ENCODE measurements around the gene KIF2A.
"Not testable (repeated sequence)": the region's sequence is repeated elsewhere in the genome, so short reads cannot be mapped to it uniquely, and the experiment has no call there.

KIF2A gene

GRCh38 chr5:62288118-62288517, 17.9 kb upstream of the KIF2A start:
- Histone ChIP-seq H3K9me3 (replicated peaks; ENCODE audit: insufficient read depth, low read length) (no peaks in the 10 kb centered on the region), H3F3A (ENCODE audit: insufficient read depth, low read length) (no peaks in the 10 kb centered on the region), H3K9ac (ENCODE audit: low read length) (no peak overlapping the region), H3K36me3 (replicated peaks; ENCODE audit: insufficient read depth, low read length) (no peaks in the 10 kb centered on the region), H3K9me2 (replicated peaks; ENCODE audit: insufficient read depth, low read length) (no peaks in the 10 kb centered on the region), H2AFZ (ENCODE audit: low read length) (no peak overlapping the region), H4K20me1 (ENCODE audit: insufficient read depth, low read length) (no peaks in the 10 kb centered on the region), H3K4me1 (ENCODE audit: low read length) (no peaks in the 10 kb centered on the region), H3K27me3 (replicated peaks; ENCODE audit: insufficient read depth, low read length) (no peaks in the 10 kb centered on the region), H3K27ac (ENCODE audit: low read length) (no peak overlapping the region), H3K4me2 (ENCODE audit: low read depth, low read length) (no peak overlapping the region), H3K79me2 (ENCODE audit: low read length) (no peaks in the 10 kb centered on the region), H3K4me3 (ENCODE audit: low read length) (no peak overlapping the region)
- no peak for DNase-seq
- no peak for TF ChIP-seq EZH2 (optimal IDR thresholded peaks at IDR 0.05; ENCODE audit: low read depth, low read length)
- TF ChIP-seq CTCF (IDR thresholded peaks at IDR 0.05; ENCODE audit: low read length): no peak
- TF ChIP-seq EZH2phosphoT487 (IDR thresholded peaks at IDR 0.05; ENCODE audit: low read length): no peak

- no peak for DNase-seq
- Histone ChIP-seq H3F3A (ENCODE audit: insufficient read depth, low read length) (no peaks in the 10 kb centered on the region), H3K27me3 (replicated peaks; ENCODE audit: insufficient read depth, low read length) (no peaks in the 10 kb centered on the region), H3K9me2 (replicated peaks; ENCODE audit: insufficient read depth, low read length) (no peaks in the 10 kb centered on the region), H3K27ac (ENCODE audit: low read length) (no peak overlapping the region), H4K20me1 (ENCODE audit: insufficient read depth, low read length) (no peaks in the 10 kb centered on the region), H3K79me2 (ENCODE audit: low read length) (no peaks in the 10 kb centered on the region), H3K4me2 (ENCODE audit: low read depth, low read length) (no peak overlapping the region), H3K4me1 (ENCODE audit: low read length) (no peaks in the 10 kb centered on the region), H2AFZ (ENCODE audit: low read length) (no peak overlapping the region), H3K9me3 (replicated peaks; ENCODE audit: insufficient read depth, low read length) (no peaks in the 10 kb centered on the region), H3K36me3 (replicated peaks; ENCODE audit: insufficient read depth, low read length) (no peaks in the 10 kb centered on the region), H3K4me3 (ENCODE audit: low read length) (no peak overlapping the region), H3K9ac (ENCODE audit: low read length) (no peak overlapping the region)
- TF ChIP-seq CTCF (IDR thresholded peaks at IDR 0.05; ENCODE audit: low read length) (no peak), EZH2 (optimal IDR thresholded peaks at IDR 0.05; ENCODE audit: low read depth, low read length) (no peak), EZH2phosphoT487 (IDR thresholded peaks at IDR 0.05; ENCODE audit: low read length) (no peak)
Measured at GRCh38 chr5:62289813-62290212, 16.2 kb upstream of the KIF2A start.

DNA sequence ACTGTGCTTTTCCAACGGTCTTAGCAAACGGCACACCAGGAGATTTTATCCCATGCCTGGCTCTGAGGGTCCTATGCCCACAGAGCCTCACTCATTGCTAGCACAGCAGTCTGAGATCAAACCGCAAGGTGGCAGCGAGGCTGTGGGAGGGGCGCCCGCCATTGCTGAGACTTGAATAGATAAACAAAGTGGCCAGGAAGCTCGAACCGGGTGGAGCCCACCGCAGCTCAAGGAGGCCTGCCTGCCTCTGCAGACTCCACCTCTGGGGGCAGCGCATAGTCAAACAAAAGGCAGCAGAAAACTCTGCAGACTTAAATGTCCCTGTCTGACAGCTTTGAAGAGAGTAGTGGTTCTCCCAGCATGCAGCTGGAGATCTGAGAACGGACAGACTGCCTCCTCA, 14.2 kb upstream of the KIF2A start:
- H3K9me3 ChIP-seq (replicated peaks; ENCODE audit: insufficient read depth, low read length); H3K36me3 ChIP-seq (replicated peaks; ENCODE audit: insufficient read depth, low read length); H3K27ac ChIP-seq (ENCODE audit: low read length); H3K79me2 ChIP-seq (ENCODE audit: low read length); H4K20me1 ChIP-seq (ENCODE audit: insufficient read depth, low read length); H3K4me3 ChIP-seq (ENCODE audit: low read length); H3K4me1 ChIP-seq (ENCODE audit: low read length); H3K4me2 ChIP-seq (ENCODE audit: low read depth, low read length); H3F3A ChIP-seq (ENCODE audit: insufficient read depth, low read length); H3K9me2 ChIP-seq (replicated peaks; ENCODE audit: insufficient read depth, low read length); H3K27me3 ChIP-seq (replicated peaks; ENCODE audit: insufficient read depth, low read length); H3K9ac ChIP-seq (ENCODE audit: low read length); DNase-seq; H2AFZ ChIP-seq (ENCODE audit: low read length): not testable (repeated sequence)

DNA sequence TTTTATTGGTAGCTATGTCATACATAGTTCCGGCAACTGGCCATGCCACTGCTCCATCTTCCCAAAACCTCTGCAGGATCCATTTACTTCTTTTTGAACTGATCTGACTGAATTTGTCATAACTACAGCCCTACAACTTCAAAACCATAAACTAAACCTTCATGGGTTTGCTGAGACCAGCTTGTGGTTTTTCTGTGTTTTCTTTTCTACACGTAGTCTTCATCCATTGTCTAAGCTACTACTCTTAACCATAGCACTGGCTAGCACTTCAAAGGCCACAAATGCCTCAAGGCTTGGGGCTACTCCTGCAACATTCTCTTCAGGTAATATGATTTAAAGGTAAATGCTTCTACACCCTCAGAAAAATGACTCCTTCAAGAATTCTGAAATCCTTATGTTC, 9.0 kb upstream of the KIF2A start:
- TF ChIP-seq EZH2 (optimal IDR thresholded peaks at IDR 0.05; ENCODE audit: low read depth, low read length) (no peak), CTCF (IDR thresholded peaks at IDR 0.05; ENCODE audit: low read length) (no peak), EZH2phosphoT487 (IDR thresholded peaks at IDR 0.05; ENCODE audit: low read length) (no peak)

More for the DNA sequence above, 9.0 kb upstream of the KIF2A start:
- Histone ChIP-seq H4K20me1 (ENCODE audit: insufficient read depth, low read length) (no peaks in the 10 kb centered on the region), H3K79me2 (ENCODE audit: low read length) (no peaks in the 10 kb centered on the region), H3K27me3 (replicated peaks; ENCODE audit: insufficient read depth, low read length) (no peaks in the 10 kb centered on the region), H3K36me3 (replicated peaks; ENCODE audit: insufficient read depth, low read length) (no peaks in the 10 kb centered on the region), H3K9me3 (replicated peaks; ENCODE audit: insufficient read depth, low read length) (no peaks in the 10 kb centered on the region), H3K27ac (ENCODE audit: low read length) (no peak overlapping the region), H3K9me2 (replicated peaks; ENCODE audit: insufficient read depth, low read length) (no peaks in the 10 kb centered on the region), H3K4me1 (ENCODE audit: low read length) (no peaks in the 10 kb centered on the region), H2AFZ (ENCODE audit: low read length) (no peak overlapping the region), H3F3A (ENCODE audit: insufficient read depth, low read length) (no peaks in the 10 kb centered on the region), H3K4me2 (ENCODE audit: low read depth, low read length) (no peak overlapping the region), H3K9ac (ENCODE audit: low read length) (no peak overlapping the region), H3K4me3 (ENCODE audit: low read length) (no peak overlapping the region)
- no peak for DNase-seq

Data from MM.1S (cell line).